Measurements from ENCODE around the gene FAM120A.

- TF ChIP-seq EP300 (IDR thresholded peaks at IDR 0.05) (no peak), CTCF (IDR thresholded peaks at IDR 0.05) (no peak), POLR2AphosphoS5 (IDR thresholded peaks at IDR 0.05) (no peak)
These were observed 9.4 kb downstream of the FAM120A start for GRCh38 chr9:93460689-93461413.

All from sigmoid colon (tissue), 4 donors.